Measurements from ENCODE around the gene STK24.

DNA sequence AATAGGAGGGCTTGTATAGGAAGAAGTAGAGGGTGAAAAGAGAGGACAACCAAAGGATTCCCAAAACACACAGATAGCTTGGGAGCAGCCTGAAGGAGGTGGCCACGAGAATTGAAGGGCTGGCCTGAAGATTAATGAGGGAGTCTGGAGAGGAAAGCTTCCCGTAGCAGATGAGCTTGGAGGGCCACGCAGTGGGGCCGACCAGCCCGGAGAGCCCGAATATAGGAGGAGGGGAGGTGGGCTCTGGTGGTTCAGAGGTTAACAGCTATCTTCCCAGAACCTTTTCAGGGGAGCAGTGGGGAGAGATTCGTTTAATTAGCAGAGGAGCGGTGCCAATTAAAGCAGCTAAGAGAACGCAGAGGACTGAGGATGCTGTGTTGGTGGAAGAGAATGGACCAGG lies 154.9 kb downstream of the STK24 start:
- TF ChIP-seq, protein P1, sequence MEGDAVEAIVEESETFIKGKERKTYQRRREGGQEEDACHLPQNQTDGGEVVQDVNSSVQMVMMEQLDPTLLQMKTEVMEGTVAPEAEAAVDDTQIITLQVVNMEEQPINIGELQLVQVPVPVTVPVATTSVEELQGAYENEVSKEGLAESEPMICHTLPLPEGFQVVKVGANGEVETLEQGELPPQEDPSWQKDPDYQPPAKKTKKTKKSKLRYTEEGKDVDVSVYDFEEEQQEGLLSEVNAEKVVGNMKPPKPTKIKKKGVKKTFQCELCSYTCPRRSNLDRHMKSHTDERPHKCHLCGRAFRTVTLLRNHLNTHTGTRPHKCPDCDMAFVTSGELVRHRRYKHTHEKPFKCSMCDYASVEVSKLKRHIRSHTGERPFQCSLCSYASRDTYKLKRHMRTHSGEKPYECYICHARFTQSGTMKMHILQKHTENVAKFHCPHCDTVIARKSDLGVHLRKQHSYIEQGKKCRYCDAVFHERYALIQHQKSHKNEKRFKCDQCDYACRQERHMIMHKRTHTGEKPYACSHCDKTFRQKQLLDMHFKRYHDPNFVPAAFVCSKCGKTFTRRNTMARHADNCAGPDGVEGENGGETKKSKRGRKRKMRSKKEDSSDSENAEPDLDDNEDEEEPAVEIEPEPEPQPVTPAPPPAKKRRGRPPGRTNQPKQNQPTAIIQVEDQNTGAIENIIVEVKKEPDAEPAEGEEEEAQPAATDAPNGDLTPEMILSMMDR (IDR thresholded peaks at IDR 0.05 in 4 of 5, conservative IDR thresholded peaks at IDR 0.05 in 1 of 5), result no peak
- TF ChIP-seq POLR2A (IDR thresholded peaks at IDR 0.05), result no peak

Measured in gastrocnemius medialis (tissue), 4 donors.